Epithelial cell of proximal tubule (primary cell): Measurements from ENCODE around the gene INPPL1. TPM values are rescaled to one million over a fixed set of nuclear protein-coding genes. Genes with fewer than 3 reads are reported as not detected.

Experiments
- DNase-seq: peaks from one replicate; pipeline ENCODE4 v3.0.0-alpha.2; 2011; ENCODE audit warnings: low read depth
- H3K4me3 ChIP-seq: 2 replicates; pipeline ENCODE4 v1.5.1; 2011; ENCODE audit warnings: low read depth, mild to moderate bottlenecking, low read length
- CTCF ChIP-seq: conservative IDR thresholded peaks from 2 replicates; pipeline ENCODE4 v1.5.1; 2012; ENCODE audit warnings: low read depth, mild to moderate bottlenecking, low read length
- total RNA-seq: library from RNA; depleted of rRNA; stranded (reverse); fragments of >200 nt; gene quantifications from 2 replicates; pipeline ENCODE4 v1.2.3, GENCODE V29; 2015

The INPPL1 gene
- total RNA-seq, 1 donor from 2014 or later, result 73.2 TPM

- H3K4me3 ChIP-seq, result no peak overlapping the region
- no peak for DNase-seq
- TF ChIP-seq CTCF, result no peak
These were observed 5.6 kb downstream of the INPPL1 start for GRCh38 chr11:72229925-72230763.

GRCh38 chr11:72230764-72231365 is 6.3 kb downstream of the INPPL1 start:
- no peak for TF ChIP-seq CTCF
- DNase-seq, result no peak
- H3K4me3 ChIP-seq, result no peak overlapping the region

GRCh38 chr11:72231396-72232259 is 7.1 kb downstream of the INPPL1 start:
- DNase-seq, result no peak
- no peak for TF ChIP-seq CTCF
- no peak overlapping the region for H3K4me3 ChIP-seq

- TF ChIP-seq CTCF, result no peak
- H3K4me3 ChIP-seq, result no peak overlapping the region
- DNase-seq, result no peak
These were observed 7.9 kb downstream of the INPPL1 start for GRCh38 chr11:72232260-72233055.

GRCh38 chr11:72233056-72233772 is 8.6 kb downstream of the INPPL1 start:
- DNase-seq, result no peak

More at GRCh38 chr11:72233056-72233772, 8.6 kb downstream of the INPPL1 start:
- H3K4me3 ChIP-seq, result no peak overlapping the region
- TF ChIP-seq CTCF, result no peak
